H1 (cell line): Measurements from ENCODE around the gene GABARAPL1. TPM values are rescaled to one million over a fixed set of nuclear protein-coding genes. Genes with fewer than 3 reads are reported as not detected.

ENCODE experiments used
- CTCF ChIA-PET: fragments of 300-600 bp; sonication (Branson Sonifier 250); formaldehyde crosslinking; loops from one replicate; lab custom pipeline; 2021; ENCODE audit not compliant: partially characterized antibody; lab: Charles Lee
- POLR2A ChIA-PET: fragments of 300-600 bp; sonication (Branson Sonifier 250); formaldehyde crosslinking; loops from one replicate; lab custom pipeline; 2021; ENCODE audit warnings: inconsistent platforms; ENCODE audit not compliant: partially characterized antibody; lab: Charles Lee
- DNase-seq, 2 experiments: peaks; one replicate each; pipeline versions ENCODE4 v3.0.0 to v3.0.0-alpha.2; 2010 to 2022; ENCODE audit warnings: low spot score in 2 of 2, low read depth in 1 of 2, mixed read lengths in 1 of 2
- FAIRE-seq: peaks from 2 replicates; lab custom pipeline; 2011; peaks lifted over from hg19 to GRCh38; lab: Jason Lieb, UNC
- H2AFZ ChIP-seq: 2 replicates; pipeline ENCODE4 v1.8.1; 2012; ENCODE audit warnings: low read length, inconsistent platforms
- H2AK5ac ChIP-seq: 2 replicates; pipeline ENCODE4 v1.6.1; 2013; ENCODE audit warnings: low read depth, low read length
- H2BK120ac ChIP-seq: replicated peaks from 2 replicates; pipeline ENCODE3; 2013; ENCODE audit warnings: low read depth, low read length, inconsistent platforms
- H2BK12ac ChIP-seq: 2 replicates; pipeline ENCODE4 v1.6.1; 2013; ENCODE audit warnings: low read depth, low read length
- H2BK15ac ChIP-seq: 2 replicates; pipeline ENCODE4 v1.6.1; 2013; ENCODE audit warnings: low read length
- H2BK20ac ChIP-seq: 2 replicates; pipeline ENCODE4 v1.6.1; 2013; ENCODE audit warnings: low read length
- H2BK5ac ChIP-seq: 2 replicates; pipeline ENCODE4 v1.6.1; 2013; ENCODE audit warnings: low read depth, low read length
- H3K14ac ChIP-seq: 2 replicates; pipeline ENCODE4 v1.6.1; 2013; ENCODE audit warnings: inconsistent platforms; ENCODE audit not compliant: insufficient read length
- H3K18ac ChIP-seq: 2 replicates; pipeline ENCODE4 v1.6.1; 2013; ENCODE audit warnings: low read length; ENCODE audit errors: extremely low read depth
- H3K23ac ChIP-seq: 2 replicates; pipeline ENCODE4 v1.6.1; 2013; ENCODE audit warnings: inconsistent platforms; ENCODE audit not compliant: insufficient read length
- H3K23me2 ChIP-seq: 2 replicates; pipeline ENCODE4 v1.6.1; 2013; ENCODE audit warnings: low read depth, low read length
- H3K27ac ChIP-seq: 2 replicates; pipeline ENCODE4 v1.6.1; 2011; ENCODE audit warnings: low read depth, low read length, inconsistent platforms
- H3K27me3 ChIP-seq, 4 experiments: replicated peaks in 1 of 4; 1 replicate in 1 of 4; 2 replicates in 3 of 4; pipeline versions ENCODE4 v1.6.1 to v1.8.1; 2011 to 2013; ENCODE audit warnings: low read length in 3 of 4, mild to moderate bottlenecking in 3 of 4, inconsistent platforms in 2 of 4, mixed read lengths in 2 of 4, moderate library complexity in 1 of 4; ENCODE audit not compliant: control insufficient read depth in 3 of 4, insufficient read depth in 3 of 4; ENCODE audit errors: extremely low read depth in 1 of 4
- H3K36me3 ChIP-seq, 4 experiments: 2 replicates each; pipeline versions ENCODE4 v1.6.1 to v1.8.1; 2011 to 2013; ENCODE audit warnings: mild to moderate bottlenecking in 4 of 4, low read length in 3 of 4, moderate library complexity in 2 of 4, control low read depth in 1 of 4, inconsistent platforms in 1 of 4; ENCODE audit not compliant: insufficient read depth in 4 of 4, control insufficient read depth in 2 of 4
- H3K4ac ChIP-seq: replicated peaks from 2 replicates; pipeline ENCODE3; 2013; ENCODE audit warnings: low read length, low read depth, mixed read lengths, inconsistent platforms; ENCODE audit not compliant: insufficient read length
- H3K4me1 ChIP-seq, 4 experiments: replicated peaks in 1 of 4; 1 replicate in 1 of 4; 2 replicates in 3 of 4; pipeline versions ENCODE4 v1.6.1 to v1.8.1; 2011 to 2013; ENCODE audit warnings: low read length in 3 of 4, inconsistent platforms in 2 of 4, mixed read lengths in 1 of 4; ENCODE audit not compliant: insufficient read depth in 4 of 4, control insufficient read depth in 3 of 4
- H3K4me2 ChIP-seq, 2 experiments: 2 replicates each; pipeline versions ENCODE4 v1.6.1 to v1.8.1; 2011 to 2013; ENCODE audit warnings: low read depth in 2 of 2, low read length in 2 of 2, control low read depth in 1 of 2, inconsistent platforms in 1 of 2, mild to moderate bottlenecking in 1 of 2; ENCODE audit not compliant: insufficient read depth in 1 of 2
- H3K4me3 ChIP-seq, 4 experiments: fragments of 200-600, 300-600 bp in 1 of 4; sonication (generic), shearing (Covaris generic), sonication (Bioruptor Twin) in 1 of 4; 2 replicates each; pipeline versions ENCODE4 v1.5.1 to v1.8.1; 2011 to 2016; ENCODE audit warnings: low read length in 4 of 4, low read depth in 3 of 4, control low read depth in 2 of 4, inconsistent platforms in 2 of 4, mild to moderate bottlenecking in 2 of 4, mixed read lengths in 1 of 4, moderate library complexity in 1 of 4; ENCODE audit not compliant: insufficient read depth in 2 of 4; ENCODE audit errors: extremely low read depth in 1 of 4
- H3K56ac ChIP-seq: replicated peaks from 2 replicates; pipeline ENCODE3; 2013; ENCODE audit warnings: low read depth, mild to moderate bottlenecking, mixed read lengths, low read length, inconsistent platforms; ENCODE audit not compliant: insufficient read length
- H3K79me1 ChIP-seq: 2 replicates; pipeline ENCODE4 v1.6.1; 2013; ENCODE audit warnings: low read depth, low read length, control low read depth
- H3K79me2 ChIP-seq, 2 experiments: 2 replicates each; pipeline versions ENCODE4 v1.6.1 to v1.8.1; 2012 to 2013; ENCODE audit warnings: low read length in 2 of 2, mild to moderate bottlenecking in 2 of 2, inconsistent platforms in 1 of 2; ENCODE audit not compliant: insufficient read depth in 2 of 2, control insufficient read depth in 1 of 2
- H3K9ac ChIP-seq, 4 experiments: replicated peaks in 1 of 4; 1 replicate in 1 of 4; 2 replicates in 3 of 4; pipeline versions ENCODE4 v1.6.1 to v1.8.1; 2011 to 2013; ENCODE audit warnings: low read depth in 3 of 4, low read length in 3 of 4, control low read depth in 2 of 4, mild to moderate bottlenecking in 2 of 4, moderate library complexity in 2 of 4, inconsistent platforms in 1 of 4; ENCODE audit errors: extremely low read depth in 1 of 4
- H3K9me3 ChIP-seq, 2 experiments: 2 replicates each; pipeline versions ENCODE4 v1.6.1 to v1.8.1; 2012 to 2013; ENCODE audit warnings: mild to moderate bottlenecking in 2 of 2, moderate library complexity in 2 of 2, control low read depth in 1 of 2, inconsistent platforms in 1 of 2, low read depth in 1 of 2, low read length in 1 of 2, mixed read lengths in 1 of 2; ENCODE audit not compliant: insufficient read depth in 2 of 2
- H4K20me1 ChIP-seq, 2 experiments: replicated peaks in 1 of 2; 2 replicates each; pipeline versions ENCODE3 to v1.8.1; 2011 to 2013; ENCODE audit warnings: inconsistent platforms in 2 of 2, low read length in 2 of 2, mild to moderate bottlenecking in 1 of 2; ENCODE audit not compliant: insufficient read depth in 2 of 2, control insufficient read depth in 1 of 2
- H4K5ac ChIP-seq: 2 replicates; pipeline ENCODE4 v1.6.1; 2013; ENCODE audit warnings: low read length, low read depth, mixed read lengths, inconsistent platforms; ENCODE audit not compliant: insufficient read length
- H4K8ac ChIP-seq: 2 replicates; pipeline ENCODE4 v1.8.0; 2013; ENCODE audit warnings: mild to moderate bottlenecking, moderate library complexity, low read length, inconsistent platforms; ENCODE audit not compliant: insufficient read depth; ENCODE audit errors: extremely low read depth
- H4K91ac ChIP-seq: replicated peaks from 2 replicates; pipeline ENCODE3; 2013; ENCODE audit warnings: low read length, mixed read lengths, inconsistent platforms; ENCODE audit not compliant: insufficient read length
- CHD1 ChIP-seq: IDR thresholded peaks from 2 replicates; pipeline ENCODE4 v1.6.1; 2012; ENCODE audit warnings: low read depth, low read length, improper control_type of control experiment
- WGBS, 2 experiments: shearing (Covaris generic) in 1 of 2; methylation state at CpG; one replicate each; pipeline versions ENCODE4 v1.1.6 to v1.1.7; 2013 to 2015; ENCODE audit warnings: low lambda C conversion rate in 2 of 2, mixed read lengths in 2 of 2, inconsistent platforms in 1 of 2, low coverage in 1 of 2, missing lambda C conversion rate in 1 of 2; ENCODE audit not compliant: insufficient replicate concordance in 2 of 2, insufficient coverage in 1 of 2, insufficient read length in 1 of 2; ENCODE audit errors: extremely low coverage in 1 of 2, missing lambda C conversion rate in 1 of 2; 5-methylcytosine and 5-hydroxymethylcytosine counted together
- polyA plus RNA-seq, 7 experiments: library from polyadenylated mRNA; depleted of rRNA in 3 of 7; stranded (reverse) in 5 of 7; unstranded in 2 of 7; fragments of >200 nt in 5 of 7; fragments of 200-250 nt in 2 of 7; gene quantifications; 1 replicate in 5 of 7; 2 replicates in 1 of 7; 4 replicates in 1 of 7; pipeline versions ENCODE4 v1.2.1 to v1.2.3, GENCODE V29; 2011 to 2013; ENCODE audit warnings: missing spikeins in 2 of 7, mixed read lengths in 2 of 7
- total RNA-seq: library from RNA; stranded (reverse); fragmentation: NEBNext Ultra II Directional; extraction: Animal tissue kit (Norgen Biotek cat#: 25700); gene quantifications from 2 replicates; pipeline ENCODE4 v1.2.1, GENCODE V29; 2021

Gene GABARAPL1
- total and polyA plus RNA-seq, 2 of the 8 experiments (the other 6 are each of a cell fraction or from before 2014, with no cell fraction given): 56.1 to 87.9 TPM

DNA sequence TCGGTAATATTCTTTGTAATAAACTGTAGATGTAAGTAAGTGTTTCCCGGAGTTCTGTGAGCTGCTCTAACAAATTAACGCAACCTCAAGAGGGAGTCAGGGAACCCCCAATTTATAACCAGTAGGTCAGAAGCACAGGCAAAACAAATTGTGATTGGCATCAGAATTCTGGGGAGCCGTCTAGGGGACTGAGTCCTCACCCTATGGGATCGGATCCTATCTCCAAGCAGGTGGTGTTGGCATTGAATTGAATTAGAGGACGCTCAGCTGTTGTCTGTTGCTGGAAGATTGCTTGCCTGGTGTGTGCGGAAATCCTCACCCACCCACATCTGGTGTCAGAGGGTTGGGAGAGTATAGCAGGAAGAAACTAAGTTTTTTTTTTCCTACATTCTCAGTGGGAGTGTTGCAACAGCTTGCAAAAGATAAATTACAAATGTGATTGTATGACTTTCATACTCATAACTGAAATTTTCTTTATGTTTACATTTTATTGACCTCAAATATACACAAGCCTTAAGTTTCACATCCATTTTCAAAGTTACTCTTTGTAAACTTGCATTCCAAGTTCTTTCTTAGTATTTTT lies 28.3 kb upstream of the GABARAPL1 start:
- CTCF ChIA-PET: no interaction called here
- Histone ChIP-seq H3K4me2 (no peak overlapping the region), H3K9me3 (no peaks in the 10 kb centered on the region)

More for the DNA sequence above, 28.3 kb upstream of the GABARAPL1 start:
- Histone ChIP-seq H2BK20ac (no peak overlapping the region), H2AFZ (no peak overlapping the region), H2BK15ac (no peak overlapping the region), H3K9ac (no peak overlapping the region), H2BK12ac (no peak overlapping the region), H3K27ac (no peak overlapping the region), H3K4me1 (no peaks in the 10 kb centered on the region), H4K8ac (no peak overlapping the region), H3K27me3 (no peaks in the 10 kb centered on the region), H3K18ac (no peak overlapping the region), H2AK5ac (no peak overlapping the region), H3K79me2 (no peaks in the 10 kb centered on the region), H4K20me1 (no peaks in the 10 kb centered on the region), H3K14ac (no peak overlapping the region), H3K56ac (no peak overlapping the region), H4K91ac (no peak overlapping the region), H3K23ac (no peak overlapping the region), H4K5ac (no peak overlapping the region), H3K4me3 (no peak overlapping the region), H2BK5ac (no peak overlapping the region), H3K4ac (no peak overlapping the region), H2BK120ac (no peak overlapping the region), H3K79me1 (no peaks in the 10 kb centered on the region), H3K36me3 (no peaks in the 10 kb centered on the region), H3K23me2 (no peaks in the 10 kb centered on the region)
- POLR2A ChIA-PET: interaction anchor here (0.7 kb wide), 2 partner anchors 20 to 56 kb away, joined by 3 read pairs; no protein-coding TSS in a partner anchor
- WGBS, 2 experiments: 90% methylated on average over 7 of the region's 7 CpGs; no CpG with 5 or more reads in 1 of the 2 experiments
- TF ChIP-seq CHD1: no peak
- FAIRE-seq (peak; percentile 39), DNase-seq (no peak)
